Right hindlimb (tissue), 1 donor: ENCODE measurements around the gene CRYBB2.
"Not testable (repeated sequence)": the region's sequence is repeated elsewhere in the genome, so short reads cannot be mapped to it uniquely, and the experiment has no call there.

ENCODE experiments used
- DNase-seq: peaks from one replicate; pipeline ENCODE4 v3.0.0-alpha.2; 2018

Gene CRYBB2

DNA sequence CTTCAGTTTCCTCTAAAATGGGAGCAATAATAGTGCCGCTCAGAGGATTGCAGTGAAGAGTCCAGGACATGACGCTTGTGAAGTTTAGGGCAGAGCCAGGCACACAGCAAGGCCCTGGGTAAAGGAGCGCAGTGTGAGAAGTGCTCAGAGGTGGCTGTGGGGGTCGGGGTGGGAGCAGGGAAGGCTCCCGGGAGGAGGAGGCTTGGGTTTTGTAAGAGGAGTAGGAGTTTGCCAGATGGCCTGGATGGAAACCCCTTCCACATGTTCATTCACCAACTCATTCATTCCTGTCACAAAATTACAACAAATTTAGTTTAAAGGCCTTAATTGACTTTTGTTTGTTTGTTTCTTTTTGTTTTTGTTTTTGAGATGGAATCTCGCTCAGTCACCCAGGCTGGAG, 17.0 kb downstream of the CRYBB2 start:
- no peak for DNase-seq

DNA sequence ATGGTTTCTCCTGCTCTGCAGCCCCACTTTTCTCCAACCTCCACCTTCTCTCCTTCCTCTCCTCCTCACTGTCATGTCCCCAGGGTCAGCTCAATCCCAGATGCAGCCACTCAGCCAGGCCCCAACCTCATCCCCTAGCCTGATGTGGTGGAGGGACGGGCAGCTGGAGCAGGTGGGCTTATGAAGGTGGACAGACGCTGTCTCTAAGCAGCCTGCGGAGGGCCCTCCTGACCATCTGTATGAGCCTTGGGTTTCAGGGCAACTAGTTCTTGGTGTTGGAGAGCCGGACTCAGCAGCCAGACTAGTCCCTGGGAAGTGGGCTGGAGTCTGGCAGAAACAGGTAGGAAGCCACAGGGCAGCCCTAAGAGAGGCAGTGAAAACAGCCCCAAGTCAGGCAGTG, 18.1 kb downstream of the CRYBB2 start:
- no peak for DNase-seq

DNA sequence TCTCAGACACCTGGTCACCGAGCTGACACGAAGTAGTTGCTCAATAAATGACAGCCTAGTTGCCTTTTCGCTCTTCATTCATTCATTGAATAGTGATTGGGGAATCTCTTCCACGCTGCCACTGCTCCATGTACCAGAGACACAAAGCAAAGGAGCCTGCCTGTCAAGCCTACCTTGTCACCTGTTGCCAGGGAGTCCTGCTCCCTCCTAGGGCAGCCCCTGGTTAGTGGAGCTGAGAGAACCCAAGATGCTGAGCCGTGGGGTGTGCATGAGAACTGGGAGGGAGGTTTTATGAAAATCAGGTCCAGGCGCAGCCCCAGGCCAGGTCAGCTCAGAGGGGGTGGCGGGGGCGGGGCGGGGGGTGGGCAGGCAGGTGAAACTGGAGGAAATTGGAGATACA, 18.6 kb downstream of the CRYBB2 start:
- DNase-seq, result not testable (repeated sequence)

DNA sequence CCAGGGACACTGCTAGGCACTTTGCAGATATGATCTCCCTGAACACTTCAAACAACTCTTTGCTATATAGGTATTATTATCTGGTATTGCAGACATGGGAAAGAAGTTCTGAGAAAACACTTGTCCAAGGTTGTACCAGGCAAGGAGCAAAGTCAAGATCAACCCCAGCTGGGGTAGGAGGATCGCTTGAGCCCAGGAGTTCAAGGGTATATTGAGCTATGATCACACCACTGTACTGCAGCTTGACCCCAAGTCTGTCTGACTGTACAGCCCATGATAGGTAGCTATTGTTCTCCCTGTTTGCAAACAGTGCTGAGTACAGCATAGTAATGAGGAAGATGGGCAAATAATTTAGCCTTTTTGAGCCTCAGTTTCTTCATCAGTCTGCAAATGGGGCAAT, 35.7 kb downstream of the CRYBB2 start:
- not testable (repeated sequence) for DNase-seq

DNA sequence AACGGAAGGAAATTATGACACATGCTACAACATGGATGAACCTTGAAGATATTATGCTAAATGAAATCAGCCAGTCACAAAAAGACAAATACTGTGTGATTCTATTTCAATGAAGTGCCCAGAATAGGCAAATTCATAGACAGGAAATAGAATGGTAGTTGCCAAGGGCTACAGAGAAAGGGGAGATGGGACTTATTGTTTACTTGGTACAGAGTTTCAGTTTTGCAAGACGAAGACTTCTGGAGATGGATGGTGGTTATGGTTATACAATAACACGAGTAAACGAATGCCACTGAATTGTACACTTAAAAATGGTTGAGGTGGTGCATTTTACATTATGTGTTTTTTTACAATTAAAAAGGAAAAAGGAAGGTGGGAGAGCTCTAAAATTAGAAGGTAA, 48.1 kb downstream of the CRYBB2 start:
- not testable (repeated sequence) for DNase-seq

DNA sequence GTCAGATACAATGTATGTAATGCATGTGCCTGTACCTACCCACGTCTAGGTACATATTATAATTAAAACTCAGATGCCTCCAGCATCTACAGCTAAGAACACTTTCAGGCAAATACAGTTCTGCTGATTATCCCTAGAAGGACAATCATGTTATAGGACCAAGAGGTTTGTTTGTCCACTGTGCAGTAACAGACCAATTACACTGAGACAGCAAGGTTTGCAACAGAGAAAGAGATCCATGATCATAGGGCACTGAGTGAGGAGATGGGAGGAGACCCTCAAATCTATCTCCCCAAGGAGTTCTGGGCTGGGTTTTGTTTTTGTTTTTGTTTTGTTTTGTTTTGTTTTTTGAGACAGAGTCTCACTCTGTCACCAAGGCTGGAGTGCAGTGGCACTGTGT, 49.5 kb downstream of the CRYBB2 start:
- DNase-seq, result not testable (repeated sequence)

DNA sequence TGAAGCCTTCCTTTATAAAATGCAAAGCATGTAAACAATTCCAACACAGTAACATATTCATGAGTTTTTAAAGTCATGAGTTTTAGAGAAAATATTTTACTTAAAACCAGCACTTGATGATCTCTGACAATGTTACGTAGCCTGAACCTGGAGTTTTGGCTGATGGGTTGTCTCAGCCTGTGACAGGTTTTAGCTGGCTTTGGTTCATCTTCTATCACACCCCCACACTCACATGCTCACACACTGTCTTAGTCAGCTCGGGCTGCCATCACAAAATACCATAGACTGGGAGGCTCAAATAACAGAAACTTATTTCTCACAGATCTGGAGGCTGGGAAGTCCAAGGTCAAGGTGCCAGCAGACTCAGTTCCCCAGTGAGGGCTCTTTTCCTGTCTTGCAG, 50.6 kb downstream of the CRYBB2 start:
- DNase-seq, result not testable (repeated sequence)

DNA sequence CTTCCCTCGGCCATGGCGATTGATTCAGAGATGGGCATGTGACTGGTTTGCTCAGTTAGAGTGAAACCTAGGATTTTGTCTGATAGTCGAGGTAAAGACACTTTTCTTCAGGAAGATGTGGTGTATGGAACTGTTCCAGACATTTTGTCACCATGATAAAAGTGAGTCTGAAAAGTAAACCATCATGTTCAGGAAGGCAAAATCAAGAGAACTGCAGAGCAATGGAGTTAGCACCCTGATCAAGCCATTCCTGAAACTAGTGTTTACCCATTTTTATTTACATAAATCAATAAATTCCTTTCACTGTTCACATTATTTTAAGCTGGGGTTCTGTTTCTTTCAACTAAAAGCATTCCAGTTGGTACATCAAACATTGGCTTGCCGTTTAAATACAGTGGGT, 53.8 kb downstream of the CRYBB2 start:
- not testable (repeated sequence) for DNase-seq

DNA sequence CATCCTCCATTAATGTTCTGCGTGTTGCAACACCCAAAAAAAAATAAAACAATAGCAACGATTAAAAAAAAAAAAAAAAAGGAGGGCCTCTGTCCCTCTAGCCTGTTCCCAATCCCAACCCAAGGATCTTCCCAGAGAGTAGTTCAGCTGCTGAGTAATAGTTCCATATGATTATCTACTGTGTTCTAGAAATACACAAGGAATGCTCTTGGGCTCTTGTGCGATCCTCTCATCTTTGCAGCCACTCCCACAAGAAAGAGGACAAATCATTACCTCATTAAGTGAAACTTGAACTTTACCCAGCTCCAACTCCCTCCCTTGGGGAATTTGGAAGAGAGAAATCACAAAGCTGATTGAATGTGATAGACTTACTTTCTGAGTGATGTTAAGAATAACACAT, 54.5 kb downstream of the CRYBB2 start:
- not testable (repeated sequence) for DNase-seq

DNA sequence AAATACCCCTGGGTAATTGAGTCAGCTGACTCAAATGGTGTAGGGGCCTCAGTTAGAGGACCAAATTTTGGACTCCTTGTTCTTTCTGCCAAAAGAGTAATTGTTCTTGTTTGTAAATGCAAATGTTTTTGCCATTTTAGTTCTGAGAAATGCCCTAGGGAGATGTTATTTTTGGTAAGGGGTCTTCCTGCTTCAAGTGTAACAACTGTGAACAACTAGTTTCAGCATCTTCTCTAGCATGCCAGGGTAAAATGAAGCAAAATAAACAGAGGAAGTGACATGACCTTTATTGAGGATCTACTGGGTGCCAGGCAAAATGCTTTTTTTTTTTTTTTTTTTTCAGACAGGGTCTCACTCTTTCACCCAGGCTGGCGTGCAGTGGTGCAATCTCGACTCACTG, 60.7 kb downstream of the CRYBB2 start:
- DNase-seq, result not testable (repeated sequence)
